ENCODE measurements around the gene HOXA7.

The HOXA7 gene

DNA sequence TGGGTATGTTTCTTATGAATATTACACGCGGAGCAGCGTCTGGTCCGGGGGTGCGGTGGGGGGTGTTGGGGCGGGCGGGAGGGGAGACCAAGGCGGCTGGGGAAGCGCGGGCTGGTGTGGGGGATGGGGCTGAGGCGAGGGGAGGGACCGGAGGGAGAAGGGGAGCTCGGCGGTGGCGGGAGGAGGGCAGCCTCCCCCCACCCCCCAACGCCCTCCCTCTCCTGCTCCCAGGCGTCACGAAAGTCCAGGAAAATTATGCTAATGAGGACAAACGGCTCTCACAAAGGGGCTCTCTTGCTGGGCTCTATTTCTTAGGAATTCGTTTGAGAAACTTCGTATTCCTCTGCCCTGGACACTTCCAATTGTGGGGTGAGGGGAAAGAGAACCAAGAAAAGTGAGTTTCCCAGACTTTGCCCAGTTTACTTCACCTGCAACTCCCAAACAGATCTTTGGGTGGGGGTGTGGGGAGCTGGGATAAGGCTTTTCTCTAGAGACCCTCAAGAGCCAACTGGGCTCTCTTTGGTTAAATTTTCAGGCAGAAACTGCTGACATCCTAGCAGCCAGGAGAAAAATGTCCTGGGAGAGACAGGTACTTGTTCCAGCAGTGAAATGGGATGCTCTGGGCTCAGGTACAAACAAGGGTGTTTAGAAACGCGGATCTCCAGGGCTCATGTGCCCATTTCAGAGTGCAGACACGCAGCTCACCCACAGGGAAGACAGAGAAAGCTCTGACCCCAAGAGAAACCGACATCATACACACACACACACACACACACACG lies 42.3 kb downstream of the HOXA7 start:
- Histone ChIP-seq H3K4me2 (no peak overlapping the region), H3K27ac (no peak overlapping the region), H3K27me3 (no peaks in the 10 kb centered on the region), H3K36me3 (no peaks in the 10 kb centered on the region), H3K4me1 (no peaks in the 10 kb centered on the region), H3K9me3 (replicated peaks in 1 of 11) (peaks cover 5 to 27% (median 15%) of the 10 kb centered on the region in 11 experiments; a peak in 18 of 22 replicates), H3K9ac (no peak overlapping the region), H4K20me1 (no peaks in the 10 kb centered on the region), H3K4me3 (no peak overlapping the region)
- TF ChIP-seq Cebpa-rat (IDR thresholded peaks at IDR 0.05), result no peak

DNA sequence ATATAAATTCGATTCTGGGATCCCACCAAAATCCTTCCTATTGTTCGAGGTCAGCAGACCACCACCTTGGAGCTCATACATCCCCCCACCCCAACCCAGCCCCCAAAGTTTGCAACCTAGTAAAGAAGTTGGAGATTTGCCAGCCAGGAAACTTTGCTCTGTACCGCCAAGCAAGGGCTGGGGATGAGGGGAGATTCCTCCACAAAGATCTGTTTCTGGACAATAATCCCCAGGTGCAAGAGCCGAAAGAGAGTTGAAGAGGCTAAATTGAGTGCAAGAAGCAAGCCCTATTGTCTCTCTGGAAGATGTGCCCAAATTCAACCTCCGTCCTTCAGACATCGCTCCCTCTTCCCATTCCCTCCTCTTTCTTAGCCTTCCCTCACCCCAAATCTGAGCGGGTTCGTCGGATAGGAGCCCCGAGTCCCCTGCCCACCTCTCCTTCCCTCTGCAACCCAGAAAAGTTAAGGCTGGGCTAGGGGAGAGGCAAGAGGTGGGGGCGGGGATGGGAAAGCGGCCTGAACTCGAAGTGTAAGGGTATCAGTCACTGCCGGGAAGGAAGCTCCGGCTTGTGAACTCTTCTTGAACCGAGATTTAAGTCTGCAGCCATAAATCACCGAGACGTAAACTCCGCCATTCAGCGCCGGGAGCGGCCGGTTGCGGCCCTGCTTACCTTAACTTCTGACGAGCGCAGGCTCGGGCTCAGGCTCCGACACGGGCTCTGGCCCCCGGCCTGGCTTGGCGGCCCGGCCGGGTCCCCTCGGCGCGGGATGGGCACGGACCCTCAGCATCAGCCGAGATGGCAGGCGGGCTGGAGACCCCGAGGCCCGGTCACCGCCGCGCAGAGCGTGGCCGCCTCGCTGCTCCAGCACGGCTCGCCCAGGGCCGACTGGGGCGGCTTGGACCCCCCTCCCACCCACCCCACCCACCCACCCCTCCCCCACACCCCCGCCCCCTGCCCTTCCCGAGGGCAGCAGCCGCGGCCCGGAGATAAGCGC lies 43.2 kb downstream of the HOXA7 start:
- Histone ChIP-seq H3K36me3 (no peaks in the 10 kb centered on the region), H3K4me3 (no peak overlapping the region), H3K4me1 (no peaks in the 10 kb centered on the region), H3K9ac (no peak overlapping the region), H3K27ac (no peak overlapping the region), H3K27me3 (no peaks in the 10 kb centered on the region), H4K20me1 (no peaks in the 10 kb centered on the region), H3K9me3 (replicated peaks in 1 of 11) (peaks cover 5 to 36% (median 24%) of the 10 kb centered on the region in 11 experiments; a peak in 20 of 22 replicates), H3K4me2 (no peak overlapping the region)
- TF ChIP-seq Cebpa-rat (IDR thresholded peaks at IDR 0.05), result no peak

DNA sequence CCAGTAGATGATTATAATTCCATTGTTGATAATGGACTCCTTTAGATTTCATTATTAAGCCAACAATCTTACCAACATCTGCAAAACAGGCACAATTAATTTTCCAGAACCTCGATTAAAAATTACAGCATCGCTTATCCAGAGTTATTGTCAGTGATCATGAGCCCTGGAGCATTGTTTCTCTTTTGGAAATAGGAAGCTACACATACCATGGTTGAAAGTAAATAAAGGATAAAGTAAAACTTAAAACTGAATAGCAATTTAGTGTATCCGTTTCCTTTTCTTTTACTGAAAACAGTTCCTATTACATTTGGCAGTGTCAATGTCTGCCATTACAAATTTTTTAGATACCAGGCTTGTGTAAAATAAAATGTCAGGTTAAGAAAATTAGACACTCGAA lies 44.1 kb downstream of the HOXA7 start:
- Histone ChIP-seq H4K20me1 (no peaks in the 10 kb centered on the region), H3K4me1 (no peaks in the 10 kb centered on the region), H3K9me3 (replicated peaks in 1 of 11) (peaks cover 12 to 45% (median 33%) of the 10 kb centered on the region in 11 experiments; a peak in 20 of 22 replicates), H3K36me3 (no peaks in the 10 kb centered on the region), H3K27ac (no peak overlapping the region), H3K4me2 (no peak overlapping the region), H3K9ac (no peak overlapping the region), H3K27me3 (no peaks in the 10 kb centered on the region), H3K4me3 (no peak overlapping the region)
- TF ChIP-seq Cebpa-rat (IDR thresholded peaks at IDR 0.05), result no peak

DNA sequence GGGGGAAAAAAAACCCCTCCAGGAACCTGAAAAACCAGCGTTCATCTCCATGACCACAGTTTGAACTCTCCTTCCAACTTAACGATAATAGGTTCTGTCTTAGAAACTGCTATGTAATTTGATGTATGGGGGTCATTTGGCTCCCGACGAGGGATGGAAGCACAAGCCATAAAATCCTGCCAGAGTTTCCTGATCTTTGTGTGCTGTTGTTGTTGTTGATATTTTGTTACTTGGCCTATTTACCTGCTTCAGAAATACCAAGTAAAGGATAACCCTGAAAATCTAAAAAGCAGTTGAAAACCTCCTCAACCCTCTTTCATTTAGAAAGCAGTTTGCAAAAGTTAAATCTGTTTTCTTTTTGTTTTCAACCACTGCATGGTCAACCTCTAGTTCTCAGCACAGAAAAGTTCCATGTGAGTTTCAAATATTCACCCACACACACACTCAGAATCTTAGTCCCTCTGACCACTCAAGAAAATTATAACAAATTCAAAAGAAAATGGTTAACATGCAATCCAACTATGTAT lies 44.7 kb downstream of the HOXA7 start:
- no peak overlapping the region for H3K4me3 ChIP-seq
- no peak overlapping the region for H3K9ac ChIP-seq
- no peaks in the 10 kb centered on the region for H3K27me3 ChIP-seq
- H3K36me3 ChIP-seq, result no peaks in the 10 kb centered on the region
- H4K20me1 ChIP-seq, result no peaks in the 10 kb centered on the region
- H3K27ac ChIP-seq, result no peak overlapping the region
- no peaks in the 10 kb centered on the region for H3K4me1 ChIP-seq
- no peak overlapping the region for H3K4me2 ChIP-seq
- no peak for TF ChIP-seq Cebpa-rat (IDR thresholded peaks at IDR 0.05)
- peaks cover 15 to 50% (median 37%) of the 10 kb centered on the region in 11 experiments; a peak in 21 of 22 replicates for H3K9me3 ChIP-seq (replicated peaks in 1 of 11)

DNA sequence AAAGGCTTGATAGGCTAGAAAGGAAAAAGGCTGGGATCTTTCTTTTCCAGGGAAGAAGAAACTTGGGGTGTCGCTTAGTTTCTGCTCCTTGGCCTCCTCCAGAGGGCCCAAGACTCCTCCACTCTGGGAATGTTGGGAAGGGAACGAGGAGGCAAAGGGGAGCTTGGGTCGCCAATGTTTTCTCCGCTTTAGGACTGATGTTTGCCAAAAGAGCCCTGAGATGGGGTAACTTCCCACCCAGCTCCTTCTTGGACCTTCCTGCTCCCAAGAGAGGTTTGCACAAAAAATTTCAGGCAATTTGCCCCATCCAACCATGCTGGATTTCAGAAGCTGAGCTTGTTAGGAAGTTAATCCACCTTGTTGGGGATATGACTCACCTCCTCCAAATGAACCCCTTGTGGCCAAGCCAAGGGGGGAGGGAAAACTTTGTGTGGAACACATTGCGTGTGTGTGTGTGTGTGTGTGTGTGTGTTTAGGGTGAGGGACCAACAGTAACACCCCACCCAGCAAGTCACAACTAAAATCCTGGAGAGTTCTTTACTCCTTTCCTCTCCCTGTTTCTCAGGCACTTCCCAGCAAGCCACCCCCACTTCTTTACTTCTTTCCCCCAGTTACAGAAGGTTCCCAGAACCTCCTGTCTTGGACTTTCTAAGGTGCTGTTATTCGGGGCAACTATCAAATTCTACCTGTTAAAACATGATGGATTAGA lies 45.3 kb downstream of the HOXA7 start:
- peaks cover 21 to 56% (median 43%) of the 10 kb centered on the region in 11 experiments; a peak in 21 of 22 replicates for H3K9me3 ChIP-seq (replicated peaks in 1 of 11)
- no peak overlapping the region for H3K4me3 ChIP-seq
- no peak for TF ChIP-seq Cebpa-rat (IDR thresholded peaks at IDR 0.05)
- no peak overlapping the region for H3K9ac ChIP-seq
- no peak overlapping the region for H3K27ac ChIP-seq
- no peaks in the 10 kb centered on the region for H4K20me1 ChIP-seq
- no peaks in the 10 kb centered on the region for H3K27me3 ChIP-seq
- no peaks in the 10 kb centered on the region; a peak in 1 of 22 replicates for H3K36me3 ChIP-seq
- no peak overlapping the region for H3K4me2 ChIP-seq
- H3K4me1 ChIP-seq, result no peaks in the 10 kb centered on the region

DNA sequence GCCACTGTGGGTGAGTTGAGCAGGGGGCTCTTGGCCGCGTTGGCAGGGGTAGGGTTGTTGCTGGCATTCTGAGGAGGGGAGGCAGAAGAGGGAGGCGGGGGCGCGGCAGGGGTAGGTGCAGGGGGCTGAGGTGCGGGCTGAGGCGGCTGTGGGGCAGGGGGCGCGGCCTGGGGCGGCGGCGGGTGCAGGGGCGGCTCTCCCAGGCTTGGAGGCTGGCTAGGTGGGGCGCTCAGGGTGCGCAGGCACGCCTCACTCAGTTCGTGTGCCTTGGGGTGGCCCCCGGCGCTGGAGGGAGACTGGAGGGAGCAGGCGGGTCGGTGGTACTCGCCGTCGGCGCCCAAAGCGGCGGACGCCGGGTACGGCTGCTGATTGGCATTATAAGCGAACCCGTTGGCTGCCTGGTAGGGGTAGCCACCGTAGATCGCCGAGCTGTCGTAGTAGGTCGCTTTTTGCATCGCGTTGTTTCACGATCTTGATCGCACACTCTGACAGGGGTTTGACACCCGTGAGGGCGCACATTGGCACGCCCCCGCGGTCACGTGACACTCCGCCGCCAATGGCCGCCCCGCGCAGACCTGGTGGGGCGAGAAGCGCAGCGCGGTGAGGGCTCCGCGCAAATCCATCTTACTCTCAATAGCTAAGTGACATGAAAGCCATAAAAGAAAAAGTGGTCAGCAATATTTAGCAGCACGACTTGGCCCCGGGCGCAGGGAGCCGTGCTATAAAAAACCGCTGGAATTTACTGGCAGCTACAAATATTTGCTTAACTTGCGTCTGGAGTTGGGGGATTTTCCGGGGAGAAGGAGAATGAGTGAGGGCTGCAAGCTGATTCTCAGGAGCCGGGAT lies 46.1 kb downstream of the HOXA7 start:
- Histone ChIP-seq H3K27me3 (no peaks in the 10 kb centered on the region), H3K27ac (no peak overlapping the region), H3K9ac (no peak overlapping the region), H4K20me1 (no peaks in the 10 kb centered on the region), H3K4me3 (no peak overlapping the region), H3K36me3 (no peaks in the 10 kb centered on the region; a peak in 1 of 22 replicates), H3K4me1 (no peaks in the 10 kb centered on the region), H3K4me2 (no peak overlapping the region), H3K9me3 (replicated peaks in 1 of 11) (peaks cover 22 to 59% (median 45%) of the 10 kb centered on the region in 11 experiments; a peak in 21 of 22 replicates)
- TF ChIP-seq Cebpa-rat (IDR thresholded peaks at IDR 0.05), result no peak

DNA sequence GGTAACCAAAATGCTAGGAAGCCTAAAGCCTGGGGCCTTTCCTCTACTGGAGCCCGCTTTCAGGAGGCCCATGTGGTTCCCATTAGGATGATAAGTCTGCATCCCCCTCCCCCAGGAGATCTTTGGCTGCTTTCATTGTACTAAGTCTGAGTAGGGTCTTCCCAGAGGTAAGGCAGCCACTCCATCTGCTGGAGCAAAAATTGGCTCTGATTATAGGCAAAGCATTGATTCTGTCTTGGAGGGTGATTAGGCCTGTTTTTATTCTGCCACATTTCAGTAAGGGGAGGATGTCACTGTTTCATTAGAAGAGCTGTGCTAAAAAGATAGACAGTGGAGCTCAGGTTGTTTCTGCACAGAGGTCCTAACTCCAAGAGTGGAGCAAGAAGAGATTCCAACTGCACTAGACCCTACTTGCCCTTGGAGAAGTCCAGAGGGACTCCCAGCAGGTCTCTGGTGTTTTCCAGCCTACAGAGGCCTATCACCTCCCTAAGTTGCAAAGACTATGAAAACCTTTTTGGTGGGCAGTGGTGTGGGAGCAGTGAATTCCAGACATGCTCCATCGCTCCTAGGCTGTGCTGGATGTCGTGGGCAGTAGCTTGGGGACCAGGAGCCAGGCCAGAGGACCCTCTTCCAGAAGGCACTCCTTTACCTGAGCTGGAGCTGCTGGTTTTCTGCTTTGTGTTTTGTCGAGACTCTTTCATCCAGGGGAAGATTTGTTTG lies 46.8 kb downstream of the HOXA7 start:
- Histone ChIP-seq H3K9ac (no peak overlapping the region), H3K27me3 (no peaks in the 10 kb centered on the region), H3K4me2 (no peak overlapping the region), H3K4me3 (no peak overlapping the region), H4K20me1 (no peaks in the 10 kb centered on the region), H3K27ac (no peak overlapping the region), H3K9me3 (replicated peaks in 1 of 11) (peaks cover 22 to 59% (median 45%) of the 10 kb centered on the region in 11 experiments; a peak in 21 of 22 replicates), H3K4me1 (no peaks in the 10 kb centered on the region), H3K36me3 (no peaks in the 10 kb centered on the region; a peak in 1 of 22 replicates)
- TF ChIP-seq Cebpa-rat (IDR thresholded peaks at IDR 0.05), result no peak
